Mammary epithelial cell (primary cell): Measurements from ENCODE around the gene PKIB.

Source experiments
- EZH2 ChIP-seq: IDR thresholded peaks from 2 replicates; pipeline ENCODE4 v1.6.1; 2012; ENCODE audit warnings: low read length, inconsistent platforms, borderline replicate concordance
- TF ChIP-seq, protein P1 (sequence below), 2 donors: IDR thresholded peaks in 1 of 2; conservative IDR thresholded peaks in 1 of 2; 2 replicates each; pipeline ENCODE4 v1.5.1; 2011 to 2012; ENCODE audit warnings: inconsistent platforms in 2 of 2, low read length in 2 of 2, mild to moderate bottlenecking in 2 of 2, control low read depth in 1 of 2, low read depth in 1 of 2; ENCODE audit not compliant: insufficient read depth in 1 of 2; ENCODE audit errors: extremely low read depth in 1 of 2

DNA sequence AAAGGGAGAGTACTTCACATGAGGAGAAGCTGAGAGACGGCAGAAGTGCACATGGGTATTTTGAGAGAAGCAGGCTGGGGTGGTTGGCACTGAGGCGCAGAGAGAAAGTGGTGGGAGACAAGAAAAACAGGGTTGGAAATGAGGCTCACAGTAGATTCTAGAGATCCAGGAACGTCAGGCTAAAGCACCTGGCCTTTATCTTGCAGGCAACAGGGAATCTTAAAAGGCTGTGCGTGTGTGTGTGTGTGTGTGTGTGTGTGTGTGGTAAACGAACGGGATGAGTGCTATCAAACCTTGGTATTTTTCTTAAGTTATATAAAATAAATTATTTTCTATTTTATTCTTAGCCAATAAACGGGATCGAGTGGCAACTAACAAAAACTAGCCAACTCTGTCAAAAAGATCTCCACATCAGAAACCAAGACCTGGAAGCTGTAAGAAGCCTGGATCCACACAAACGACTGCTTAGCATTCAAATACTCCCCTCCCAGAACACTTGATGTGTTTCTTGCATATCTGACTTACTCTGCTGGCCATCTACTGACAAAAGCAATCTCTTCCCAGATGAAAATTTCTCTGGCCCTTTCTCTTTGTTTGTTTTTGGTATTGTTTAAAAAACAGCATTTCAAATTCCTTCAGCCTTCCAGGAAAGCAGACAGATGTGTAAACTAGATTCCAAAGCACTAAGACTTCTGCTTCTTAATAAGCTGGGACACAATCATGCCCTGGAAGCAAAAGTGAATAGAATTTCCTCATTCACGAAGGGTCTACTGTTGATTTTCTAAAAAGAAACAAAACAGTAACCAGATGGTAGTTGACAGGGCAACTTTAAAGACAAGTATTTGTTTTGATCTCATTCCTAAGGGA, 124.6 kb downstream of the PKIB start:
- TF ChIP-seq EZH2, result no peak
- TF ChIP-seq, protein P1, sequence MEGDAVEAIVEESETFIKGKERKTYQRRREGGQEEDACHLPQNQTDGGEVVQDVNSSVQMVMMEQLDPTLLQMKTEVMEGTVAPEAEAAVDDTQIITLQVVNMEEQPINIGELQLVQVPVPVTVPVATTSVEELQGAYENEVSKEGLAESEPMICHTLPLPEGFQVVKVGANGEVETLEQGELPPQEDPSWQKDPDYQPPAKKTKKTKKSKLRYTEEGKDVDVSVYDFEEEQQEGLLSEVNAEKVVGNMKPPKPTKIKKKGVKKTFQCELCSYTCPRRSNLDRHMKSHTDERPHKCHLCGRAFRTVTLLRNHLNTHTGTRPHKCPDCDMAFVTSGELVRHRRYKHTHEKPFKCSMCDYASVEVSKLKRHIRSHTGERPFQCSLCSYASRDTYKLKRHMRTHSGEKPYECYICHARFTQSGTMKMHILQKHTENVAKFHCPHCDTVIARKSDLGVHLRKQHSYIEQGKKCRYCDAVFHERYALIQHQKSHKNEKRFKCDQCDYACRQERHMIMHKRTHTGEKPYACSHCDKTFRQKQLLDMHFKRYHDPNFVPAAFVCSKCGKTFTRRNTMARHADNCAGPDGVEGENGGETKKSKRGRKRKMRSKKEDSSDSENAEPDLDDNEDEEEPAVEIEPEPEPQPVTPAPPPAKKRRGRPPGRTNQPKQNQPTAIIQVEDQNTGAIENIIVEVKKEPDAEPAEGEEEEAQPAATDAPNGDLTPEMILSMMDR (conservative IDR thresholded peaks at IDR 0.05 in 1 of 2, IDR thresholded peaks at IDR 0.05 in 1 of 2; ENCODE audit: extremely low read depth in 1 of 2, insufficient read depth in 1 of 2, low read depth in 1 of 2, low read length in 2 of 2), result no peak
